H1 (cell line): ENCODE measurements around the gene TTC8. TPM values are rescaled to one million over a fixed set of nuclear protein-coding genes. Genes with fewer than 3 reads are reported as not detected.

ENCODE experiments used
- CTCF ChIA-PET: fragments of 300-600 bp; sonication (Branson Sonifier 250); formaldehyde crosslinking; loops from one replicate; lab custom pipeline; 2021; ENCODE audit not compliant: partially characterized antibody; lab: Charles Lee
- POLR2A ChIA-PET: fragments of 300-600 bp; sonication (Branson Sonifier 250); formaldehyde crosslinking; loops from one replicate; lab custom pipeline; 2021; ENCODE audit warnings: inconsistent platforms; ENCODE audit not compliant: partially characterized antibody; lab: Charles Lee
- DNase-seq, 2 experiments: peaks; one replicate each; pipeline versions ENCODE4 v3.0.0 to v3.0.0-alpha.2; 2010 to 2022; ENCODE audit warnings: low spot score in 2 of 2, low read depth in 1 of 2, mixed read lengths in 1 of 2
- FAIRE-seq: peaks from 2 replicates; lab custom pipeline; 2011; peaks lifted over from hg19 to GRCh38; lab: Jason Lieb, UNC
- H2AFZ ChIP-seq: 2 replicates; pipeline ENCODE4 v1.8.1; 2012; ENCODE audit warnings: low read length, inconsistent platforms
- H2AK5ac ChIP-seq: 2 replicates; pipeline ENCODE4 v1.6.1; 2013; ENCODE audit warnings: low read depth, low read length
- H2BK120ac ChIP-seq: replicated peaks from 2 replicates; pipeline ENCODE3; 2013; ENCODE audit warnings: low read depth, low read length, inconsistent platforms
- H2BK12ac ChIP-seq: 2 replicates; pipeline ENCODE4 v1.6.1; 2013; ENCODE audit warnings: low read depth, low read length
- H2BK15ac ChIP-seq: 2 replicates; pipeline ENCODE4 v1.6.1; 2013; ENCODE audit warnings: low read length
- H2BK20ac ChIP-seq: 2 replicates; pipeline ENCODE4 v1.6.1; 2013; ENCODE audit warnings: low read length
- H2BK5ac ChIP-seq: 2 replicates; pipeline ENCODE4 v1.6.1; 2013; ENCODE audit warnings: low read depth, low read length
- H3K14ac ChIP-seq: 2 replicates; pipeline ENCODE4 v1.6.1; 2013; ENCODE audit warnings: inconsistent platforms; ENCODE audit not compliant: insufficient read length
- H3K18ac ChIP-seq: 2 replicates; pipeline ENCODE4 v1.6.1; 2013; ENCODE audit warnings: low read length; ENCODE audit errors: extremely low read depth
- H3K23ac ChIP-seq: 2 replicates; pipeline ENCODE4 v1.6.1; 2013; ENCODE audit warnings: inconsistent platforms; ENCODE audit not compliant: insufficient read length
- H3K23me2 ChIP-seq: 2 replicates; pipeline ENCODE4 v1.6.1; 2013; ENCODE audit warnings: low read depth, low read length
- H3K27ac ChIP-seq: 2 replicates; pipeline ENCODE4 v1.6.1; 2011; ENCODE audit warnings: low read depth, low read length, inconsistent platforms
- H3K27me3 ChIP-seq, 4 experiments: replicated peaks in 1 of 4; 1 replicate in 1 of 4; 2 replicates in 3 of 4; pipeline versions ENCODE4 v1.6.1 to v1.8.1; 2011 to 2013; ENCODE audit warnings: low read length in 3 of 4, mild to moderate bottlenecking in 3 of 4, inconsistent platforms in 2 of 4, mixed read lengths in 2 of 4, moderate library complexity in 1 of 4; ENCODE audit not compliant: control insufficient read depth in 3 of 4, insufficient read depth in 3 of 4; ENCODE audit errors: extremely low read depth in 1 of 4
- H3K36me3 ChIP-seq, 4 experiments: 2 replicates each; pipeline versions ENCODE4 v1.6.1 to v1.8.1; 2011 to 2013; ENCODE audit warnings: mild to moderate bottlenecking in 4 of 4, low read length in 3 of 4, moderate library complexity in 2 of 4, control low read depth in 1 of 4, inconsistent platforms in 1 of 4; ENCODE audit not compliant: insufficient read depth in 4 of 4, control insufficient read depth in 2 of 4
- H3K4ac ChIP-seq: replicated peaks from 2 replicates; pipeline ENCODE3; 2013; ENCODE audit warnings: low read length, low read depth, mixed read lengths, inconsistent platforms; ENCODE audit not compliant: insufficient read length
- H3K4me1 ChIP-seq, 4 experiments: replicated peaks in 1 of 4; 1 replicate in 1 of 4; 2 replicates in 3 of 4; pipeline versions ENCODE4 v1.6.1 to v1.8.1; 2011 to 2013; ENCODE audit warnings: low read length in 3 of 4, inconsistent platforms in 2 of 4, mixed read lengths in 1 of 4; ENCODE audit not compliant: insufficient read depth in 4 of 4, control insufficient read depth in 3 of 4
- H3K4me2 ChIP-seq, 2 experiments: 2 replicates each; pipeline versions ENCODE4 v1.6.1 to v1.8.1; 2011 to 2013; ENCODE audit warnings: low read depth in 2 of 2, low read length in 2 of 2, control low read depth in 1 of 2, inconsistent platforms in 1 of 2, mild to moderate bottlenecking in 1 of 2; ENCODE audit not compliant: insufficient read depth in 1 of 2
- H3K4me3 ChIP-seq, 4 experiments: fragments of 200-600, 300-600 bp in 1 of 4; sonication (generic), shearing (Covaris generic), sonication (Bioruptor Twin) in 1 of 4; 2 replicates each; pipeline versions ENCODE4 v1.5.1 to v1.8.1; 2011 to 2016; ENCODE audit warnings: low read length in 4 of 4, low read depth in 3 of 4, control low read depth in 2 of 4, inconsistent platforms in 2 of 4, mild to moderate bottlenecking in 2 of 4, mixed read lengths in 1 of 4, moderate library complexity in 1 of 4; ENCODE audit not compliant: insufficient read depth in 2 of 4; ENCODE audit errors: extremely low read depth in 1 of 4
- H3K56ac ChIP-seq: replicated peaks from 2 replicates; pipeline ENCODE3; 2013; ENCODE audit warnings: low read depth, mild to moderate bottlenecking, mixed read lengths, low read length, inconsistent platforms; ENCODE audit not compliant: insufficient read length
- H3K79me1 ChIP-seq: 2 replicates; pipeline ENCODE4 v1.6.1; 2013; ENCODE audit warnings: low read depth, low read length, control low read depth
- H3K79me2 ChIP-seq, 2 experiments: 2 replicates each; pipeline versions ENCODE4 v1.6.1 to v1.8.1; 2012 to 2013; ENCODE audit warnings: low read length in 2 of 2, mild to moderate bottlenecking in 2 of 2, inconsistent platforms in 1 of 2; ENCODE audit not compliant: insufficient read depth in 2 of 2, control insufficient read depth in 1 of 2
- H3K9ac ChIP-seq, 4 experiments: replicated peaks in 1 of 4; 1 replicate in 1 of 4; 2 replicates in 3 of 4; pipeline versions ENCODE4 v1.6.1 to v1.8.1; 2011 to 2013; ENCODE audit warnings: low read depth in 3 of 4, low read length in 3 of 4, control low read depth in 2 of 4, mild to moderate bottlenecking in 2 of 4, moderate library complexity in 2 of 4, inconsistent platforms in 1 of 4; ENCODE audit errors: extremely low read depth in 1 of 4
- H3K9me3 ChIP-seq, 2 experiments: 2 replicates each; pipeline versions ENCODE4 v1.6.1 to v1.8.1; 2012 to 2013; ENCODE audit warnings: mild to moderate bottlenecking in 2 of 2, moderate library complexity in 2 of 2, control low read depth in 1 of 2, inconsistent platforms in 1 of 2, low read depth in 1 of 2, low read length in 1 of 2, mixed read lengths in 1 of 2; ENCODE audit not compliant: insufficient read depth in 2 of 2
- H4K20me1 ChIP-seq, 2 experiments: replicated peaks in 1 of 2; 2 replicates each; pipeline versions ENCODE3 to v1.8.1; 2011 to 2013; ENCODE audit warnings: inconsistent platforms in 2 of 2, low read length in 2 of 2, mild to moderate bottlenecking in 1 of 2; ENCODE audit not compliant: insufficient read depth in 2 of 2, control insufficient read depth in 1 of 2
- H4K5ac ChIP-seq: 2 replicates; pipeline ENCODE4 v1.6.1; 2013; ENCODE audit warnings: low read length, low read depth, mixed read lengths, inconsistent platforms; ENCODE audit not compliant: insufficient read length
- H4K8ac ChIP-seq: 2 replicates; pipeline ENCODE4 v1.8.0; 2013; ENCODE audit warnings: mild to moderate bottlenecking, moderate library complexity, low read length, inconsistent platforms; ENCODE audit not compliant: insufficient read depth; ENCODE audit errors: extremely low read depth
- H4K91ac ChIP-seq: replicated peaks from 2 replicates; pipeline ENCODE3; 2013; ENCODE audit warnings: low read length, mixed read lengths, inconsistent platforms; ENCODE audit not compliant: insufficient read length
- ATF2 ChIP-seq: IDR thresholded peaks from 2 replicates; pipeline ENCODE4 v1.6.1; 2012; ENCODE audit warnings: low read length, inconsistent platforms
- CTBP2 ChIP-seq: IDR thresholded peaks from 2 replicates; pipeline ENCODE4 v1.7.0; 2011; ENCODE audit warnings: borderline replicate concordance, mild to moderate bottlenecking, moderate library complexity, mixed read lengths, low read length; ENCODE audit not compliant: insufficient read depth, insufficient read length
- KDM1A ChIP-seq: fragments of 200-600, 300-600 bp; sonication (generic); IDR thresholded peaks from 2 replicates; pipeline ENCODE4 v1.7.1; 2016; ENCODE audit warnings: mild to moderate bottlenecking, low read length, borderline replicate concordance
- MAX ChIP-seq: IDR thresholded peaks from 2 replicates; pipeline ENCODE4 v1.6.1; 2012; ENCODE audit warnings: inconsistent platforms
- POLR2AphosphoS5 ChIP-seq: IDR thresholded peaks from 2 replicates; pipeline ENCODE4 v1.6.1; 2011; ENCODE audit warnings: low read depth, low read length
- RFX5 ChIP-seq: IDR thresholded peaks from 2 replicates; pipeline ENCODE4 v1.6.1; 2011; ENCODE audit warnings: low read depth, low read length, improper control_type of control experiment, borderline replicate concordance
- RNF2 ChIP-seq: fragments of 200-900, 300-1000 bp; sonication (generic); IDR thresholded peaks from 2 replicates; pipeline ENCODE4 v1.7.1; 2016; ENCODE audit warnings: borderline replicate concordance, low read depth, mild to moderate bottlenecking, antibody characterized with exemption, low read length; ENCODE audit not compliant: poor library complexity, severe bottlenecking; ENCODE audit errors: missing control alignments
- SIRT6 ChIP-seq: IDR thresholded peaks from one replicate; pipeline ENCODE4 v1.7.1; 2012; ENCODE audit warnings: low read length, inconsistent platforms
- SP1 ChIP-seq: IDR thresholded peaks from 2 replicates; pipeline ENCODE4 v1.6.1; 2011; ENCODE audit warnings: low read depth, low read length
- SRF ChIP-seq: IDR thresholded peaks from 2 replicates; pipeline ENCODE4 v1.6.1; 2011; ENCODE audit warnings: mild to moderate bottlenecking, low read depth, low read length, moderate library complexity
- polyA plus RNA-seq, 7 experiments: library from polyadenylated mRNA; depleted of rRNA in 3 of 7; stranded (reverse) in 5 of 7; unstranded in 2 of 7; fragments of >200 nt in 5 of 7; fragments of 200-250 nt in 2 of 7; gene quantifications; 1 replicate in 5 of 7; 2 replicates in 1 of 7; 4 replicates in 1 of 7; pipeline versions ENCODE4 v1.2.1 to v1.2.3, GENCODE V29; 2011 to 2013; ENCODE audit warnings: missing spikeins in 2 of 7, mixed read lengths in 2 of 7
- total RNA-seq: library from RNA; stranded (reverse); fragmentation: NEBNext Ultra II Directional; extraction: Animal tissue kit (Norgen Biotek cat#: 25700); gene quantifications from 2 replicates; pipeline ENCODE4 v1.2.1, GENCODE V29; 2021

TTC8 gene
- total and polyA plus RNA-seq, 2 of the 8 experiments (the other 6 are each of a cell fraction or from before 2014, with no cell fraction given): 13.1 to 13.5 TPM

GRCh38 chr14:88853129-88853528 is 28.7 kb downstream of the TTC8 start:
- no peak overlapping the region for H3K4me3 ChIP-seq
- no peaks in the 10 kb centered on the region for H3K27me3 ChIP-seq
- H3K18ac ChIP-seq: no peak overlapping the region
- no peak overlapping the region for H2BK12ac ChIP-seq
- no peak overlapping the region for H2BK120ac ChIP-seq
- no peak overlapping the region for H4K5ac ChIP-seq
- H3K4me1 ChIP-seq: peaks cover 0 to 5% (median 0%) of the 10 kb centered on the region in 4 experiments; a peak in 1 of 7 replicates
- CTCF ChIA-PET: interaction anchor here (1.0 to 1.1 kb wide), 2 partner anchors 28 to 156 kb away, joined by 3 to 4 read pairs; no protein-coding TSS in a partner anchor
- no peak overlapping the region for H2BK20ac ChIP-seq
- no peak overlapping the region for H3K4me2 ChIP-seq
- DNase-seq (no peak), FAIRE-seq (no peak)
- H3K9ac ChIP-seq: no peak overlapping the region
- no peak overlapping the region for H3K4ac ChIP-seq
- H3K23ac ChIP-seq: no peak overlapping the region
- H3K56ac ChIP-seq: no peak overlapping the region
- H2AFZ ChIP-seq: no peak overlapping the region
- peaks cover 0 to 7% (median 0%) of the 10 kb centered on the region in 4 experiments; a peak in 1 of 8 replicates for H3K36me3 ChIP-seq
- H3K79me1 ChIP-seq: no peaks in the 10 kb centered on the region
- no peak overlapping the region for H4K8ac ChIP-seq
- no peaks in the 10 kb centered on the region for H4K20me1 ChIP-seq
- H4K91ac ChIP-seq: no peak overlapping the region
- H2AK5ac ChIP-seq: no peak overlapping the region
- H3K79me2 ChIP-seq: no peaks in the 10 kb centered on the region
- no peak overlapping the region for H3K27ac ChIP-seq
- H2BK15ac ChIP-seq: no peak overlapping the region
- POLR2A ChIA-PET: no interaction called here
- H3K14ac ChIP-seq: no peak overlapping the region
- H3K9me3 ChIP-seq: no peaks in the 10 kb centered on the region
- no peaks in the 10 kb centered on the region for H3K23me2 ChIP-seq
- H2BK5ac ChIP-seq: no peak overlapping the region
- TF ChIP-seq SP1: no peak
- TF ChIP-seq MAX: no peak
- no peak for TF ChIP-seq RNF2
- no peak for TF ChIP-seq SRF
- TF ChIP-seq POLR2AphosphoS5: no peak
- TF ChIP-seq ATF2: no peak
- TF ChIP-seq CTBP2: no peak
- TF ChIP-seq RFX5: no peak
- TF ChIP-seq KDM1A: no peak
- TF ChIP-seq SIRT6: no peak
